ENCODE measurements around the gene ARFIP1.

Gene ARFIP1

GRCh38 chr4:152939621-152940020 is 159.9 kb downstream of the ARFIP1 start:
- H3K27me3 ChIP-seq (ENCODE audit: control insufficient read depth in 3 of 3, insufficient read depth in 3 of 3, low read depth in 1 of 3, low read length in 3 of 3), result peaks cover 0 to 57% (median 25%) of the 10 kb centered on the region in 3 experiments
- H3K23ac ChIP-seq (ENCODE audit: low read depth, low read length, poor library complexity), result no peak overlapping the region
- no peak overlapping the region for H2AFZ ChIP-seq (ENCODE audit: low read length)
- H2BK120ac ChIP-seq (ENCODE audit: low read depth, low read length), result no peak overlapping the region
- no peak overlapping the region for H3K18ac ChIP-seq (ENCODE audit: low read length)
- no peak overlapping the region for H2AK5ac ChIP-seq (ENCODE audit: low read depth, low read length)
- no peak overlapping the region for H2BK5ac ChIP-seq (ENCODE audit: low read length)
- DNase-seq (ENCODE audit: low spot score), result no peak
- peaks cover 2% of the 10 kb centered on the region for H3K79me1 ChIP-seq (ENCODE audit: low read depth, low read length)
- WGBS, 2 donors (ENCODE audit: extremely low coverage in 2 of 2, insufficient read length in 2 of 2, insufficient replicate concordance in 1 of 2), result no CpG with 5 or more reads among the region's 2 CpGs
- peaks cover 2 to 10% of the 10 kb centered on the region in 2 donors for H3K4me1 ChIP-seq (ENCODE audit: control insufficient read depth in 2 of 2, insufficient read depth in 1 of 2, low read depth in 1 of 2, low read length in 2 of 2)
- H3K9ac ChIP-seq (ENCODE audit: low read depth, low read length, poor library complexity), result peak overlapping the region; percentile 15
- no peak overlapping the region for H3K4ac ChIP-seq (ENCODE audit: low read length)
- no peak overlapping the region for H3K14ac ChIP-seq (ENCODE audit: low read length)
- H3K27ac ChIP-seq (replicated peaks; ENCODE audit: low read length), result no peak overlapping the region
- H3K36me3 ChIP-seq (replicated peaks in 1 of 2; ENCODE audit: control insufficient read depth in 2 of 2, insufficient read depth in 2 of 2, low read length in 2 of 2), result no peaks in the 10 kb centered on the region
- H4K8ac ChIP-seq (ENCODE audit: low read depth, low read length), result no peak overlapping the region
- no peak overlapping the region for H2BK15ac ChIP-seq (ENCODE audit: low read length)
- H4K91ac ChIP-seq (ENCODE audit: low read depth, low read length, poor library complexity), result no peak overlapping the region
- H2BK12ac ChIP-seq (ENCODE audit: low read length), result no peak overlapping the region
- H3K4me3 ChIP-seq (ENCODE audit: low read length in 2 of 2), result no peak overlapping the region
- no peak overlapping the region for H3K4me2 ChIP-seq (ENCODE audit: insufficient read depth, low read length, poor library complexity, severe bottlenecking)
- H3K9me3 ChIP-seq (replicated peaks in 1 of 2; ENCODE audit: control insufficient read depth in 2 of 2, insufficient read depth in 1 of 2, low read depth in 1 of 2, low read length in 2 of 2), result peaks cover 0 to 13% of the 10 kb centered on the region in 2 donors

GRCh38 chr4:152940461-152940860 is 160.7 kb downstream of the ARFIP1 start:
- H4K8ac ChIP-seq (ENCODE audit: low read depth, low read length), result no peak overlapping the region

GRCh38 chr4:152941411-152941810 is 161.7 kb downstream of the ARFIP1 start:
- Histone ChIP-seq H2AK5ac (ENCODE audit: low read depth, low read length) (no peak overlapping the region), H3K27ac (replicated peaks; ENCODE audit: low read length) (no peak overlapping the region), H3K23ac (ENCODE audit: low read depth, low read length, poor library complexity) (no peak overlapping the region), H3K36me3 (replicated peaks in 1 of 2; ENCODE audit: control insufficient read depth in 2 of 2, insufficient read depth in 2 of 2, low read length in 2 of 2) (no peaks in the 10 kb centered on the region), H2AFZ (ENCODE audit: low read length) (no peak overlapping the region), H3K9me3 (replicated peaks in 1 of 2; ENCODE audit: control insufficient read depth in 2 of 2, insufficient read depth in 1 of 2, low read depth in 1 of 2, low read length in 2 of 2) (peaks cover 0 to 13% of the 10 kb centered on the region in 2 donors), H2BK12ac (ENCODE audit: low read length) (no peak overlapping the region), H3K4me3 (ENCODE audit: low read length in 2 of 2) (no peak overlapping the region), H3K4ac (ENCODE audit: low read length) (no peak overlapping the region), H3K14ac (ENCODE audit: low read length) (no peak overlapping the region), H4K91ac (ENCODE audit: low read depth, low read length, poor library complexity) (no peak overlapping the region), H3K79me1 (ENCODE audit: low read depth, low read length) (peaks cover 2% of the 10 kb centered on the region), H3K4me2 (ENCODE audit: insufficient read depth, low read length, poor library complexity, severe bottlenecking) (no peak overlapping the region), H3K18ac (ENCODE audit: low read length) (no peak overlapping the region), H3K4me1 (ENCODE audit: control insufficient read depth in 2 of 2, insufficient read depth in 1 of 2, low read depth in 1 of 2, low read length in 2 of 2) (peaks cover 2 to 5% of the 10 kb centered on the region in 2 donors), H4K8ac (ENCODE audit: low read depth, low read length) (no peak overlapping the region), H2BK15ac (ENCODE audit: low read length) (no peak overlapping the region), H3K27me3 (ENCODE audit: control insufficient read depth in 3 of 3, insufficient read depth in 3 of 3, low read depth in 1 of 3, low read length in 3 of 3) (peaks cover 0 to 39% (median 22%) of the 10 kb centered on the region in 3 experiments), H2BK120ac (ENCODE audit: low read depth, low read length) (no peak overlapping the region), H2BK5ac (ENCODE audit: low read length) (no peak overlapping the region), H3K9ac (ENCODE audit: low read depth, low read length, poor library complexity) (no peak overlapping the region)
- WGBS, 2 donors (ENCODE audit: extremely low coverage in 2 of 2, insufficient read length in 2 of 2, insufficient replicate concordance in 1 of 2), result no CpG with 5 or more reads among the region's 1 CpG
- no peak for DNase-seq (ENCODE audit: low spot score)

More at GRCh38 chr4:152940461-152940860, 160.7 kb downstream of the ARFIP1 start:
- Histone ChIP-seq H3K4me2 (ENCODE audit: insufficient read depth, low read length, poor library complexity, severe bottlenecking) (no peak overlapping the region), H2BK120ac (ENCODE audit: low read depth, low read length) (no peak overlapping the region), H2BK12ac (ENCODE audit: low read length) (no peak overlapping the region), H3K14ac (ENCODE audit: low read length) (no peak overlapping the region), H3K4ac (ENCODE audit: low read length) (no peak overlapping the region), H3K27ac (replicated peaks; ENCODE audit: low read length) (no peak overlapping the region), H3K18ac (ENCODE audit: low read length) (no peak overlapping the region), H2BK15ac (ENCODE audit: low read length) (no peak overlapping the region), H3K9ac (ENCODE audit: low read depth, low read length, poor library complexity) (no peak overlapping the region), H3K27me3 (ENCODE audit: control insufficient read depth in 3 of 3, insufficient read depth in 3 of 3, low read depth in 1 of 3, low read length in 3 of 3) (peaks cover 0 to 49% (median 23%) of the 10 kb centered on the region in 3 experiments), H2BK5ac (ENCODE audit: low read length) (no peak overlapping the region), H3K36me3 (replicated peaks in 1 of 2; ENCODE audit: control insufficient read depth in 2 of 2, insufficient read depth in 2 of 2, low read length in 2 of 2) (no peaks in the 10 kb centered on the region), H4K91ac (ENCODE audit: low read depth, low read length, poor library complexity) (no peak overlapping the region), H3K4me1 (ENCODE audit: control insufficient read depth in 2 of 2, insufficient read depth in 1 of 2, low read depth in 1 of 2, low read length in 2 of 2) (peaks cover 2 to 10% of the 10 kb centered on the region in 2 donors), H3K23ac (ENCODE audit: low read depth, low read length, poor library complexity) (no peak overlapping the region), H3K4me3 (ENCODE audit: low read length in 2 of 2) (no peak overlapping the region), H3K79me1 (ENCODE audit: low read depth, low read length) (peaks cover 2% of the 10 kb centered on the region), H3K9me3 (replicated peaks in 1 of 2; ENCODE audit: control insufficient read depth in 2 of 2, insufficient read depth in 1 of 2, low read depth in 1 of 2, low read length in 2 of 2) (peaks cover 0 to 13% of the 10 kb centered on the region in 2 donors), H2AK5ac (ENCODE audit: low read depth, low read length) (no peak overlapping the region), H2AFZ (ENCODE audit: low read length) (no peak overlapping the region)
- DNase-seq (ENCODE audit: low spot score), result no peak
- WGBS, 2 donors (ENCODE audit: extremely low coverage in 2 of 2, insufficient read length in 2 of 2, insufficient replicate concordance in 1 of 2), result no CpG with 5 or more reads among the region's 2 CpGs

GRCh38 chr4:152942346-152942745 is 162.6 kb downstream of the ARFIP1 start:
- H3K18ac ChIP-seq (ENCODE audit: low read length), result no peak overlapping the region
- no peak overlapping the region for H2AFZ ChIP-seq (ENCODE audit: low read length)
- no peaks in the 10 kb centered on the region for H3K36me3 ChIP-seq (replicated peaks in 1 of 2; ENCODE audit: control insufficient read depth in 2 of 2, insufficient read depth in 2 of 2, low read length in 2 of 2)
- H2BK15ac ChIP-seq (ENCODE audit: low read length), result no peak overlapping the region
- no peak overlapping the region for H3K14ac ChIP-seq (ENCODE audit: low read length)
- H2BK12ac ChIP-seq (ENCODE audit: low read length), result no peak overlapping the region
- no peak overlapping the region for H3K27ac ChIP-seq (replicated peaks; ENCODE audit: low read length)
- no CpG with 5 or more reads among the region's 2 CpGs for WGBS, 2 donors (ENCODE audit: extremely low coverage in 2 of 2, insufficient read length in 2 of 2, insufficient replicate concordance in 1 of 2)
- no peak overlapping the region for H3K23ac ChIP-seq (ENCODE audit: low read depth, low read length, poor library complexity)
- no peak overlapping the region for H3K9ac ChIP-seq (ENCODE audit: low read depth, low read length, poor library complexity)
- H3K27me3 ChIP-seq (ENCODE audit: control insufficient read depth in 3 of 3, insufficient read depth in 3 of 3, low read depth in 1 of 3, low read length in 3 of 3), result peaks cover 0 to 30% (median 15%) of the 10 kb centered on the region in 3 experiments
- H2AK5ac ChIP-seq (ENCODE audit: low read depth, low read length), result no peak overlapping the region
- H3K4ac ChIP-seq (ENCODE audit: low read length), result no peak overlapping the region
- H3K4me3 ChIP-seq (ENCODE audit: low read length in 2 of 2), result no peak overlapping the region
- no peak overlapping the region for H4K91ac ChIP-seq (ENCODE audit: low read depth, low read length, poor library complexity)
- H3K4me2 ChIP-seq (ENCODE audit: insufficient read depth, low read length, poor library complexity, severe bottlenecking), result no peak overlapping the region
- H2BK120ac ChIP-seq (ENCODE audit: low read depth, low read length), result no peak overlapping the region
- H3K79me1 ChIP-seq (ENCODE audit: low read depth, low read length), result no peaks in the 10 kb centered on the region
- H3K9me3 ChIP-seq (replicated peaks in 1 of 2; ENCODE audit: control insufficient read depth in 2 of 2, insufficient read depth in 1 of 2, low read depth in 1 of 2, low read length in 2 of 2), result peaks cover 0 to 13% of the 10 kb centered on the region in 2 donors
- H3K4me1 ChIP-seq (ENCODE audit: control insufficient read depth in 2 of 2, insufficient read depth in 1 of 2, low read depth in 1 of 2, low read length in 2 of 2), result peaks cover 2 to 5% of the 10 kb centered on the region in 2 donors
- no peak for DNase-seq (ENCODE audit: low spot score)
- H4K8ac ChIP-seq (ENCODE audit: low read depth, low read length), result no peak overlapping the region
- no peak overlapping the region for H2BK5ac ChIP-seq (ENCODE audit: low read length)

Data from neuronal stem cell (in vitro differentiated cells).